ENCODE data around the gene PRR35.

GRCh38 chr16:577796-578195 lies 17.6 kb downstream of the PRR35 start:
- TF ChIP-seq POLR2A (IDR thresholded peaks at IDR 0.05; ENCODE audit: low read depth, low read length): no peak
- TF ChIP-seq RCOR1 (IDR thresholded peaks at IDR 0.05; ENCODE audit: insufficient replicate concordance, low read length): no peak
- no peak for TF ChIP-seq RFX5 (IDR thresholded peaks at IDR 0.05; ENCODE audit: low read depth, low read length)
- TF ChIP-seq CTCF (conservative IDR thresholded peaks at IDR 0.05; ENCODE audit: low read depth, low read length): no peak
